Neural cell (in vitro differentiated cells): ENCODE results near the gene S100A11. TPM values are rescaled to one million over a fixed set of nuclear protein-coding genes. Genes with fewer than 3 reads are reported as not detected.
A peak's percentile ranks its signal among the peaks of the same experiment; 100 is the strongest.

Source experiments
- H2AFZ ChIP-seq: fragments of 200-600, 300-800 bp; sonication (generic), shearing (Covaris generic); 2 replicates; pipeline ENCODE4 v1.6.0; 2014; ENCODE audit warnings: low read depth, mild to moderate bottlenecking, antibody characterized with exemption, low read length, moderate library complexity
- H3F3A ChIP-seq: fragments of 200-600 bp; shearing (Covaris generic); 2 replicates; pipeline ENCODE4 v1.6.1; 2016; ENCODE audit warnings: mild to moderate bottlenecking, moderate library complexity, mixed read lengths, antibody characterized with exemption, low read length; ENCODE audit not compliant: insufficient read depth, poor library complexity, severe bottlenecking
- H3K27ac ChIP-seq: fragments of 200-600, 300-800 bp; sonication (generic), shearing (Covaris generic); 2 replicates; pipeline ENCODE4 v1.5.1; 2014; ENCODE audit warnings: mild to moderate bottlenecking, low read length, moderate library complexity
- H3K27me3 ChIP-seq: fragments of 300-800, 200-600 bp; sonication (generic), shearing (Covaris generic); 2 replicates; pipeline ENCODE4 v1.6.0; 2014; ENCODE audit warnings: mild to moderate bottlenecking, low read depth, low read length, moderate library complexity; ENCODE audit not compliant: insufficient read depth
- H3K36me3 ChIP-seq: fragments of 300-800, 200-600 bp; sonication (generic), shearing (Covaris generic); 2 replicates; pipeline ENCODE4 v1.5.1; 2014; ENCODE audit warnings: mild to moderate bottlenecking, antibody characterized with exemption, low read length, moderate library complexity; ENCODE audit not compliant: insufficient read depth
- H3K4me2 ChIP-seq: fragments of 300-800, 200-600 bp; sonication (generic), shearing (Covaris generic); 2 replicates; pipeline ENCODE4 v1.6.0; 2014; ENCODE audit warnings: mild to moderate bottlenecking, low read length
- H3K4me3 ChIP-seq: fragments of 300-800, 200-600 bp; sonication (generic), shearing (Covaris generic); 2 replicates; pipeline ENCODE4 v1.5.1; 2014; ENCODE audit warnings: mild to moderate bottlenecking, low read length, moderate library complexity
- H3K79me2 ChIP-seq: fragments of 200-600 bp; shearing (Covaris generic); replicated peaks from 2 replicates; pipeline ENCODE4 v1.6.0; 2014; ENCODE audit warnings: mild to moderate bottlenecking, low read length, moderate library complexity; ENCODE audit not compliant: insufficient read depth
- H3K9ac ChIP-seq: fragments of 300-800, 200-600 bp; sonication (generic), shearing (Covaris generic); 2 replicates; pipeline ENCODE4 v1.6.1; 2016; ENCODE audit warnings: mild to moderate bottlenecking, low read length, mixed read lengths
- H3K9me2 ChIP-seq: fragments of 200-600 bp; shearing (Covaris generic); 2 replicates; pipeline ENCODE4 v1.6.1; 2016; ENCODE audit warnings: mild to moderate bottlenecking, low read length, mixed read lengths; ENCODE audit not compliant: insufficient read depth
- H3K9me3 ChIP-seq: fragments of 200-600, 300-800 bp; sonication (generic), shearing (Covaris generic); 2 replicates; pipeline ENCODE4 v1.6.1; 2016; ENCODE audit warnings: mild to moderate bottlenecking, mixed run types, low read length, moderate library complexity, mixed read lengths
- H4K20me1 ChIP-seq: fragments of 200-600 bp; shearing (Covaris generic); 2 replicates; pipeline ENCODE4 v1.6.1; 2016; ENCODE audit warnings: mild to moderate bottlenecking, mixed run types; ENCODE audit not compliant: insufficient read depth
- EP300 ChIP-seq: fragments of 450-650 bp; conservative IDR thresholded peaks from 2 replicates; pipeline ENCODE4 v1.6.1; 2014; ENCODE audit warnings: antibody characterized with exemption, mild to moderate bottlenecking, moderate library complexity; ENCODE audit not compliant: poor library complexity, severe bottlenecking
- EZH2 ChIP-seq: fragments of 200-600, 300-800 bp; shearing (Covaris generic), sonication (generic); IDR thresholded peaks from 2 replicates; pipeline ENCODE4 v1.6.1; 2014; ENCODE audit warnings: antibody characterized with exemption, low read length, borderline replicate concordance, mild to moderate bottlenecking; ENCODE audit not compliant: insufficient read depth, poor library complexity, severe bottlenecking
- MXI1 ChIP-seq: fragments of 450-650 bp; conservative IDR thresholded peaks from 2 replicates; pipeline ENCODE4 v1.6.1; 2014; ENCODE audit warnings: antibody characterized with exemption, mild to moderate bottlenecking; ENCODE audit not compliant: poor library complexity, severe bottlenecking
- POLR2AphosphoS5 ChIP-seq: IDR thresholded peaks from 2 replicates; pipeline ENCODE4 v1.6.1; 2012
- RAD21 ChIP-seq: fragments of 450-650 bp; conservative IDR thresholded peaks from 2 replicates; pipeline ENCODE4 v1.6.1; 2014; ENCODE audit warnings: antibody characterized with exemption, mild to moderate bottlenecking, moderate library complexity
- REST ChIP-seq: IDR thresholded peaks from 2 replicates; pipeline ENCODE4 v1.6.1; 2012; ENCODE audit warnings: borderline replicate concordance
- SMC3 ChIP-seq: fragments of 450-650 bp; conservative IDR thresholded peaks from 2 replicates; pipeline ENCODE4 v1.6.1; 2014; ENCODE audit warnings: antibody characterized with exemption, mild to moderate bottlenecking, moderate library complexity; ENCODE audit not compliant: poor library complexity
- TAF1 ChIP-seq: IDR thresholded peaks from 2 replicates; pipeline ENCODE4 v1.6.1; 2012; ENCODE audit warnings: low read depth
- polyA plus RNA-seq: library from polyadenylated mRNA; depleted of rRNA; stranded (reverse); fragments of >200 nt; gene quantifications from 2 replicates; pipeline ENCODE4 v1.2.3, GENCODE V29; 2014
- TF ChIP-seq, protein P1 (sequence below): fragments of 450-650 bp; IDR thresholded peaks from 2 replicates; pipeline ENCODE4 v1.5.1; 2014; ENCODE audit warnings: antibody characterized with exemption, mild to moderate bottlenecking, moderate library complexity; ENCODE audit not compliant: poor library complexity, severe bottlenecking

Gene S100A11
- polyA plus RNA-seq, 1 donor from 2014 or later: not detected

- no peak overlapping the region for H3K4me3 ChIP-seq
- no peaks in the 10 kb centered on the region for H4K20me1 ChIP-seq
- no peaks in the 10 kb centered on the region for H3K36me3 ChIP-seq
- no peaks in the 10 kb centered on the region for H3K9me2 ChIP-seq
- no peak overlapping the region for H3K27ac ChIP-seq
- H3F3A ChIP-seq: no peaks in the 10 kb centered on the region
- H3K9me3 ChIP-seq: peaks cover 4% of the 10 kb centered on the region
- TF ChIP-seq REST (no peak), POLR2AphosphoS5 (no peak), EZH2 (no peak), RAD21 (no peak), SMC3 (no peak), EP300 (no peak), TAF1 (no peak), MXI1 (no peak)
- TF ChIP-seq, protein P1, sequence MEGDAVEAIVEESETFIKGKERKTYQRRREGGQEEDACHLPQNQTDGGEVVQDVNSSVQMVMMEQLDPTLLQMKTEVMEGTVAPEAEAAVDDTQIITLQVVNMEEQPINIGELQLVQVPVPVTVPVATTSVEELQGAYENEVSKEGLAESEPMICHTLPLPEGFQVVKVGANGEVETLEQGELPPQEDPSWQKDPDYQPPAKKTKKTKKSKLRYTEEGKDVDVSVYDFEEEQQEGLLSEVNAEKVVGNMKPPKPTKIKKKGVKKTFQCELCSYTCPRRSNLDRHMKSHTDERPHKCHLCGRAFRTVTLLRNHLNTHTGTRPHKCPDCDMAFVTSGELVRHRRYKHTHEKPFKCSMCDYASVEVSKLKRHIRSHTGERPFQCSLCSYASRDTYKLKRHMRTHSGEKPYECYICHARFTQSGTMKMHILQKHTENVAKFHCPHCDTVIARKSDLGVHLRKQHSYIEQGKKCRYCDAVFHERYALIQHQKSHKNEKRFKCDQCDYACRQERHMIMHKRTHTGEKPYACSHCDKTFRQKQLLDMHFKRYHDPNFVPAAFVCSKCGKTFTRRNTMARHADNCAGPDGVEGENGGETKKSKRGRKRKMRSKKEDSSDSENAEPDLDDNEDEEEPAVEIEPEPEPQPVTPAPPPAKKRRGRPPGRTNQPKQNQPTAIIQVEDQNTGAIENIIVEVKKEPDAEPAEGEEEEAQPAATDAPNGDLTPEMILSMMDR: no peak
- H3K79me2 ChIP-seq: no peaks in the 10 kb centered on the region
- peaks cover 3% of the 10 kb centered on the region for H3K27me3 ChIP-seq
- H3K9ac ChIP-seq: no peak overlapping the region
- no peak overlapping the region for H2AFZ ChIP-seq
- no peak overlapping the region for H3K4me2 ChIP-seq
Measured at GRCh38 chr1:152048416-152049009, 11.7 kb upstream of the S100A11 start.

DNA sequence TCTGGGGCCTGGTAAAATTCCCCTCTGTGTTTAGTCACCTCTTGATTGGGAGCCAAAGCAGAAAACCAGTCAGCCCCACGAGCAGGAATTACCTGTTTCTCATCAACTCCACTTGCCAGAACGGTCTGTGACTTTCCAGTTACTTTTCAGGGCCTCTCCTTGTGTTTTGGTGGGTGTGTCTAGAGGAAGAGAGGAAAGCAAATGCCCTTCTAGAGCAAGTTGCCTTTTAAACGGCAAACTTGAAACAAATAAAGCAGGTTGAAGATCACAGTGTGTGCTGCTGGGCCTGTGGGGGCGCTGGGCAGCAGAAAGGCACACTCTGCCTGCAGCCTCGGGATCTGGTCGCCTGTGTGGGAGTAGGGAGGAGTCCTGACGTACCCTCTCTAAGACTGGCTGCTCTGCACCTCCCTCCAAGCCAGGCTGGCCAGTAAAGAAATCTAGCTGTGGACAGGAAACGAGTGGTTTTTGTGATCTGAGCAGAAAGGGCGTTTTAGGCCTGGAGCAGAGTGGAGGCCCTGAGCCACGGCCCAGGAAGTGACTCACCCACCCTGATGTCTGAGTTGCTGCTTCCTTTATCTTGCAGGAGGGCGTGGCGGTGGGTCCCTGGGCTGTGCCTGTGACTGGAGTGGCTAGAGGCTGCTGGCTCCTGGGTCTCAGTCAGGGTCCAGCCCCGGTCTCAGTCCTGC, 11.1 kb upstream of the S100A11 start:
- Histone ChIP-seq H3K9ac (no peak overlapping the region), H4K20me1 (no peaks in the 10 kb centered on the region), H3K9me2 (no peaks in the 10 kb centered on the region), H3K9me3 (peaks cover 4% of the 10 kb centered on the region), H3K36me3 (no peaks in the 10 kb centered on the region), H3K4me2 (no peak overlapping the region), H3K27ac (no peak overlapping the region), H2AFZ (no peak overlapping the region), H3K27me3 (peaks cover 2% of the 10 kb centered on the region), H3K4me3 (no peak overlapping the region), H3F3A (no peaks in the 10 kb centered on the region), H3K79me2 (no peaks in the 10 kb centered on the region)
- TF ChIP-seq POLR2AphosphoS5: no peak
- TF ChIP-seq, protein P1: peak; percentile 56
